B cell (primary cell): Measurements from ENCODE around the gene TP63.

Source experiments
- EZH2 ChIP-seq: IDR thresholded peaks from 2 replicates; pipeline ENCODE4 v1.6.1; 2012; ENCODE audit warnings: borderline replicate concordance, low read depth, mild to moderate bottlenecking, moderate library complexity, low read length; ENCODE audit not compliant: insufficient read depth, poor library complexity, severe bottlenecking
- TF ChIP-seq, protein P1 (sequence below): fragments of 200-600 bp; IDR thresholded peaks from one replicate; pipeline ENCODE4 v1.8.0; 2022; ENCODE audit warnings: antibody characterized with exemption, mild to moderate bottlenecking

GRCh38 chr3:189809583-189809982 is 178.4 kb downstream of the TP63 start:
- TF ChIP-seq, protein P1, sequence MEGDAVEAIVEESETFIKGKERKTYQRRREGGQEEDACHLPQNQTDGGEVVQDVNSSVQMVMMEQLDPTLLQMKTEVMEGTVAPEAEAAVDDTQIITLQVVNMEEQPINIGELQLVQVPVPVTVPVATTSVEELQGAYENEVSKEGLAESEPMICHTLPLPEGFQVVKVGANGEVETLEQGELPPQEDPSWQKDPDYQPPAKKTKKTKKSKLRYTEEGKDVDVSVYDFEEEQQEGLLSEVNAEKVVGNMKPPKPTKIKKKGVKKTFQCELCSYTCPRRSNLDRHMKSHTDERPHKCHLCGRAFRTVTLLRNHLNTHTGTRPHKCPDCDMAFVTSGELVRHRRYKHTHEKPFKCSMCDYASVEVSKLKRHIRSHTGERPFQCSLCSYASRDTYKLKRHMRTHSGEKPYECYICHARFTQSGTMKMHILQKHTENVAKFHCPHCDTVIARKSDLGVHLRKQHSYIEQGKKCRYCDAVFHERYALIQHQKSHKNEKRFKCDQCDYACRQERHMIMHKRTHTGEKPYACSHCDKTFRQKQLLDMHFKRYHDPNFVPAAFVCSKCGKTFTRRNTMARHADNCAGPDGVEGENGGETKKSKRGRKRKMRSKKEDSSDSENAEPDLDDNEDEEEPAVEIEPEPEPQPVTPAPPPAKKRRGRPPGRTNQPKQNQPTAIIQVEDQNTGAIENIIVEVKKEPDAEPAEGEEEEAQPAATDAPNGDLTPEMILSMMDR = no peak
- TF ChIP-seq EZH2 = no peak
